GM12878 (cell line): ENCODE measurements around the gene YBX1. TPM values are rescaled to one million over a fixed set of nuclear protein-coding genes. Genes with fewer than 3 reads are reported as not detected.
A peak's percentile ranks its signal among the peaks of the same experiment; 100 is the strongest.

Experiments used
- ATAC-seq: fragments of 200-7000 bp; cut with Tn5 transposase; 3 replicates; pipeline ENCODE4 v1.9.1; 2020; ENCODE audit warnings: mild to moderate bottlenecking, moderate library complexity
- BruUV-seq: library from RNA; stranded (reverse); fragments of 400-500 nt; replicated peaks from 2 replicates; lab custom pipeline; 2021; lab: Mats Ljungman, UMichigan
- CTCF ChIA-PET: fragments of 300-600 bp; sonication (Branson Sonifier 250); formaldehyde crosslinking; extraction: SDS; loops from one replicate; lab custom pipeline; 2021; ENCODE audit warnings: inconsistent platforms; lab: Yijun Ruan, JAX
- POLR2A ChIA-PET: fragments of 350-600 bp; formaldehyde crosslinking; extraction: SDS; loops from one replicate; lab custom pipeline; 2021; ENCODE audit warnings: inconsistent platforms; lab: Charles Lee
- RAD21 ChIA-PET: fragments of 300-600 bp; sonication (Branson Sonifier 250); formaldehyde crosslinking; loops from one replicate; lab custom pipeline; 2023; ENCODE audit warnings: antibody characterized with exemption; ENCODE audit not compliant: unreplicated experiment; lab: Charles Lee
- SMC1A ChIA-PET: fragments of 300-600 bp; sonication (Branson Sonifier 250); formaldehyde crosslinking; loops from one replicate; lab custom pipeline; 2023; ENCODE audit not compliant: unreplicated experiment, uncharacterized antibody; lab: Charles Lee
- DNase-seq: peaks from one replicate; pipeline ENCODE4 v3.0.0-alpha.2; 2011; ENCODE audit warnings: low read depth, low spot score
- FAIRE-seq: peaks from 3 replicates; lab custom pipeline; 2011; peaks lifted over from hg19 to GRCh38; lab: Jason Lieb, UNC
- H2AFZ ChIP-seq: 2 replicates; pipeline ENCODE4 v1.6.0; 2011; ENCODE audit warnings: low read depth, low read length, control low read depth; ENCODE audit not compliant: control insufficient read depth
- H3K27ac ChIP-seq: 2 replicates; pipeline ENCODE4 v1.5.1; 2011; ENCODE audit warnings: control low read depth; ENCODE audit not compliant: control insufficient read depth, insufficient read depth
- H3K27me3 ChIP-seq, 2 experiments: replicated peaks in 1 of 2; 2 replicates each; pipeline versions ENCODE4 v1.6.0 to v1.6.1; 2011; ENCODE audit warnings: low read length in 1 of 2; ENCODE audit not compliant: control insufficient read depth in 2 of 2, insufficient read depth in 2 of 2
- H3K36me3 ChIP-seq, 2 experiments: 2 replicates each; pipeline ENCODE4 v1.5.1; 2011; ENCODE audit warnings: low read length in 1 of 2; ENCODE audit not compliant: control insufficient read depth in 2 of 2, insufficient read depth in 2 of 2
- H3K4me1 ChIP-seq: 2 replicates; pipeline ENCODE4 v1.6.1; 2011; ENCODE audit warnings: mild to moderate bottlenecking, low read length, moderate library complexity, mixed read lengths; ENCODE audit not compliant: control insufficient read depth, insufficient read depth
- H3K4me2 ChIP-seq: 2 replicates; pipeline ENCODE4 v1.6.0; 2011; ENCODE audit warnings: control low read depth; ENCODE audit not compliant: control insufficient read depth, insufficient read depth
- H3K4me3 ChIP-seq: fragments of 200-600 bp; sonication (generic); 2 replicates; pipeline ENCODE4 v1.5.1; 2016
- H3K79me2 ChIP-seq: 2 replicates; pipeline ENCODE4 v1.6.0; 2011; ENCODE audit warnings: low read length; ENCODE audit not compliant: control insufficient read depth, insufficient read depth
- H3K9ac ChIP-seq: 2 replicates; pipeline ENCODE4 v1.8.0; 2011; ENCODE audit warnings: low read length, control low read depth, mixed read lengths; ENCODE audit not compliant: control insufficient read depth, insufficient read depth
- H3K9me3 ChIP-seq: replicated peaks from 3 replicates; pipeline ENCODE4 v1.5.1; 2011; ENCODE audit warnings: mild to moderate bottlenecking, low read length; ENCODE audit not compliant: control insufficient read depth, insufficient read depth
- H4K20me1 ChIP-seq: 2 replicates; pipeline ENCODE4 v1.6.0; 2011; ENCODE audit not compliant: control insufficient read depth, insufficient read depth
- CBX3 ChIP-seq: fragments of 200-600 bp; sonication (generic); IDR thresholded peaks from 2 replicates; pipeline ENCODE4 v1.6.1; 2016; ENCODE audit warnings: low read depth, borderline replicate concordance
- IKZF1 ChIP-seq: fragments of 450-650 bp; conservative IDR thresholded peaks from 2 replicates; pipeline ENCODE4 v1.6.1; 2017; ENCODE audit warnings: antibody characterized with exemption, mild to moderate bottlenecking
- NFIC ChIP-seq: IDR thresholded peaks from 2 replicates; pipeline ENCODE4 v1.6.1; 2012; ENCODE audit warnings: low read depth, mild to moderate bottlenecking, inconsistent platforms, low read length, moderate library complexity
- NFXL1 ChIP-seq: fragments of 450-650 bp; IDR thresholded peaks from 2 replicates; pipeline ENCODE4 v1.6.1; 2017; ENCODE audit warnings: antibody characterized with exemption, mild to moderate bottlenecking, borderline replicate concordance
- WGBS: methylation state at CpG from one replicate; pipeline ENCODE4 v1.1.6; 2016; ENCODE audit warnings: low lambda C conversion rate; ENCODE audit not compliant: insufficient replicate concordance, insufficient coverage; ENCODE audit errors: missing lambda C conversion rate; 5-methylcytosine and 5-hydroxymethylcytosine counted together
- in situ Hi-C: fragments of 300-500 bp; cut with MboI; formaldehyde crosslinking; loops from 9 replicates; pipeline ENCODE4 v1.14.3; 2018; ENCODE audit warnings: mixed read lengths
- intact Hi-C: fragments of 100-400 bp; cut with micrococcal nuclease; formaldehyde crosslinking; loops from one replicate; pipeline ENCODE4 v1.14.2; 2022; ENCODE audit not compliant: unreplicated experiment
- polyA plus RNA-seq, 11 experiments: library from polyadenylated mRNA; depleted of rRNA in 4 of 11; unstranded in 6 of 11; stranded (reverse) in 5 of 11; fragments of >200 nt; fragmentation: Nextera tagmentation in 4 of 11; fragmentation: Illumina TruSeq in 1 of 11; extraction: Ambion mirVana in 4 of 11; extraction: Trizol in 1 of 11; gene quantifications; 1 replicate in 1 of 11; 2 replicates in 10 of 11; pipeline versions ENCODE4 v1.2.1 to v1.2.3, GENCODE V29; 2011 to 2016; ENCODE audit warnings: inconsistent platforms in 2 of 11, missing spikeins in 2 of 11, low read depth in 1 of 11
- total RNA-seq, 4 experiments: library from RNA; depleted of rRNA in 3 of 4; stranded (reverse); fragments of >200 nt in 3 of 4; fragmentation: Illumina TruSeq in 1 of 4; extraction: Trizol in 1 of 4; gene quantifications; 2 replicates each; pipeline versions ENCODE4 v1.2.1 to v1.2.3, GENCODE V29; 2013 to 2021
- TF ChIP-seq, protein P1 (sequence below): fragments of 450-650 bp; IDR thresholded peaks from 2 replicates; pipeline ENCODE4 v1.6.1; 2017; ENCODE audit warnings: mild to moderate bottlenecking, low read depth, inconsistent platforms; ENCODE audit not compliant: poor library complexity, severe bottlenecking

Gene YBX1
- total and polyA plus RNA-seq, 10 of the 15 experiments (the other 5 are each of a cell fraction or from before 2014, with no cell fraction given) = 355 to 1,353 (median 858) TPM

DNA sequence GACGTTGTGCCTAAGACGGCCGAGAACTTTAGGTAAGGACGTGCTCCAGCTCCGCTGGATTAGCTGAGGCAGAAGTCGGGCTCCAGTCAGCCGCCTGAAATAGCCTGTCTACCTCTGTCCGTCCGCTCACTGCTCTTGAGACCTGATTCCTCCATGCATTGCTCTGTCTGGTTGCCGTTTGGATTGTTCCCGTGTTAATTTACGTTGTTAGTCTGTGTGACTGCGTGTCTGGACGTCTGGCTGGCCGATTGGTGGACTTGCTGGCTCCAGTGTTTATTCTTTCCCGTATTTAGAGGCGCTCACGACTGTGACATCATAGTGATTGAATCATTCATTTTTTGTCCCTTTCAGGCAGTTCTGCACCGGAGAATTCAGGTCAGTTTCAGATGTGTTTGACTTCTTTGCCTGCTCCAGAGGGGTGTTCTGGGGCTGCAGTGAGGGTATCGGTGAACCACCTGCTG is 23.3 kb upstream of the YBX1 start:
- H3K4me1 ChIP-seq = 0 out of 2 replicates have a peak, but pooled peaks cover 2% of the 10 kb centered on the region
- RAD21 ChIA-PET = interaction anchor here (0.9 to 1.5 kb wide), 2 partner anchors 31 to 104 kb away, joined by 3 to 7 read pairs; no protein-coding TSS in a partner anchor
- no peak for ATAC-seq
- H3K27me3 ChIP-seq = no peaks in the 10 kb centered on the region
- peak overlapping the region; percentile 63 for H3K27ac ChIP-seq
- in situ Hi-C loops = no loop called here
- BruUV-seq = no TSS peak
- peak overlapping the region; percentile 87 for H3K4me3 ChIP-seq
- no peak for DNase-seq
- peak overlapping the region; percentile 71 for H3K9ac ChIP-seq
- peak overlapping the region; percentile 99 for H2AFZ ChIP-seq
- no peaks in the 10 kb centered on the region for H4K20me1 ChIP-seq
- CTCF ChIA-PET = interaction anchor here (1.3 kb wide), 1 partner anchor 32 kb away, joined by 5 read pairs; no protein-coding TSS in a partner anchor
- peak overlapping the region; percentile 74 for H3K4me2 ChIP-seq
- H3K36me3 ChIP-seq = no peaks in the 10 kb centered on the region
- intact Hi-C loops = loop anchor here (1.0 kb wide), 2 partner anchors 23 to 196 kb away; partner anchors contain the start of genes CCDC30 and YBX1
- POLR2A ChIA-PET = interaction anchor here (1.6 to 3.3 kb wide), 2 partner anchors 25 to 33 kb away, joined by 4 to 24 read pairs; partner anchors contain the start of gene YBX1
- SMC1A ChIA-PET = interaction anchor here (1.3 to 2.6 kb wide), 3 partner anchors 20 to 108 kb away, joined by 3 to 12 read pairs (median 5); partner anchors contain the start of genes C1orf50, P3H1 and YBX1
- FAIRE-seq = no peak
- TF ChIP-seq IKZF1 (no peak), NFIC (no peak), NFXL1 (no peak), CBX3 (no peak)
- TF ChIP-seq, protein P1, sequence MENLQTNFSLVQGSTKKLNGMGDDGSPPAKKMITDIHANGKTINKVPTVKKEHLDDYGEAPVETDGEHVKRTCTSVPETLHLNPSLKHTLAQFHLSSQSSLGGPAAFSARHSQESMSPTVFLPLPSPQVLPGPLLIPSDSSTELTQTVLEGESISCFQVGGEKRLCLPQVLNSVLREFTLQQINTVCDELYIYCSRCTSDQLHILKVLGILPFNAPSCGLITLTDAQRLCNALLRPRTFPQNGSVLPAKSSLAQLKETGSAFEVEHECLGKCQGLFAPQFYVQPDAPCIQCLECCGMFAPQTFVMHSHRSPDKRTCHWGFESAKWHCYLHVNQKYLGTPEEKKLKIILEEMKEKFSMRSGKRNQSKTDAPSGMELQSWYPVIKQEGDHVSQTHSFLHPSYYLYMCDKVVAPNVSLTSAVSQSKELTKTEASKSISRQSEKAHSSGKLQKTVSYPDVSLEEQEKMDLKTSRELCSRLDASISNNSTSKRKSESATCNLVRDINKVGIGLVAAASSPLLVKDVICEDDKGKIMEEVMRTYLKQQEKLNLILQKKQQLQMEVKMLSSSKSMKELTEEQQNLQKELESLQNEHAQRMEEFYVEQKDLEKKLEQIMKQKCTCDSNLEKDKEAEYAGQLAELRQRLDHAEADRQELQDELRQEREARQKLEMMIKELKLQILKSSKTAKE = no peak
- WGBS = 2% methylated on average over 20 of the region's 20 CpGs
- H3K79me2 ChIP-seq = peaks cover 28% of the 10 kb centered on the region
- H3K9me3 ChIP-seq = no peaks in the 10 kb centered on the region
